ENCODE data around the gene CHMP1A. TPM values are rescaled to one million over a fixed set of nuclear protein-coding genes. Genes with fewer than 3 reads are reported as not detected.

The CHMP1A gene
- total RNA-seq, 2 experiments from 2014 or later, result 51.1 to 56.9 TPM

- TF ChIP-seq, protein P1, sequence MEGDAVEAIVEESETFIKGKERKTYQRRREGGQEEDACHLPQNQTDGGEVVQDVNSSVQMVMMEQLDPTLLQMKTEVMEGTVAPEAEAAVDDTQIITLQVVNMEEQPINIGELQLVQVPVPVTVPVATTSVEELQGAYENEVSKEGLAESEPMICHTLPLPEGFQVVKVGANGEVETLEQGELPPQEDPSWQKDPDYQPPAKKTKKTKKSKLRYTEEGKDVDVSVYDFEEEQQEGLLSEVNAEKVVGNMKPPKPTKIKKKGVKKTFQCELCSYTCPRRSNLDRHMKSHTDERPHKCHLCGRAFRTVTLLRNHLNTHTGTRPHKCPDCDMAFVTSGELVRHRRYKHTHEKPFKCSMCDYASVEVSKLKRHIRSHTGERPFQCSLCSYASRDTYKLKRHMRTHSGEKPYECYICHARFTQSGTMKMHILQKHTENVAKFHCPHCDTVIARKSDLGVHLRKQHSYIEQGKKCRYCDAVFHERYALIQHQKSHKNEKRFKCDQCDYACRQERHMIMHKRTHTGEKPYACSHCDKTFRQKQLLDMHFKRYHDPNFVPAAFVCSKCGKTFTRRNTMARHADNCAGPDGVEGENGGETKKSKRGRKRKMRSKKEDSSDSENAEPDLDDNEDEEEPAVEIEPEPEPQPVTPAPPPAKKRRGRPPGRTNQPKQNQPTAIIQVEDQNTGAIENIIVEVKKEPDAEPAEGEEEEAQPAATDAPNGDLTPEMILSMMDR (IDR thresholded peaks at IDR 0.05), result no peak
- intact Hi-C loops (cut with micrococcal nuclease), result no loop called here
- POLR2A ChIA-PET, result no interaction called here
- CTCF ChIA-PET, result interaction anchor here (0.5 kb wide), 1 partner anchor 9 kb away, joined by 3 read pairs; no protein-coding TSS in a partner anchor
- H3K9me3 Mint-ChIP-seq, result no peaks in the 10 kb centered on the region
- no peaks in the 10 kb centered on the region for H3K27me3 Mint-ChIP-seq
- no peak overlapping the region for H3K27ac Mint-ChIP-seq
- DNase-seq (peak; percentile 45), ATAC-seq (no peak)
- peaks cover 19% of the 10 kb centered on the region for H3K4me1 Mint-ChIP-seq (ENCODE audit: low read depth)
- no peaks in the 10 kb centered on the region for H3K36me3 Mint-ChIP-seq (ENCODE audit: low read depth)
- no peak overlapping the region for H3K4me3 Mint-ChIP-seq
These were observed 59.3 kb downstream of the CHMP1A start for GRCh38 chr16:89598199-89598598.

GRCh38 chr16:89596957-89597649, 60.4 kb downstream of the CHMP1A start:
- Mint-ChIP-seq H3K27me3 (no peaks in the 10 kb centered on the region), H3K36me3 (ENCODE audit: low read depth) (no peaks in the 10 kb centered on the region), H3K9me3 (no peaks in the 10 kb centered on the region), H3K27ac (no peak overlapping the region), H3K4me1 (ENCODE audit: low read depth) (peaks cover 9% of the 10 kb centered on the region), H3K4me3 (no peak overlapping the region)
- POLR2A ChIA-PET, result no interaction called here
- TF ChIP-seq, protein P1 (IDR thresholded peaks at IDR 0.05), result no peak
- CTCF ChIA-PET, result no interaction called here
- DNase-seq, result no peak
- no peak for ATAC-seq
- intact Hi-C loops (cut with micrococcal nuclease), result no loop called here

- H3K4me3 Mint-ChIP-seq, result no peak overlapping the region
These were observed 61.3 kb downstream of the CHMP1A start for GRCh38 chr16:89596061-89596689.

GRCh38 chr16:89595330-89596060, 62.0 kb downstream of the CHMP1A start:
- CTCF ChIA-PET, result no interaction called here
- no peak overlapping the region for H3K4me3 Mint-ChIP-seq
- intact Hi-C loops (cut with micrococcal nuclease), result no loop called here
- no peaks in the 10 kb centered on the region for H3K9me3 Mint-ChIP-seq
- TF ChIP-seq, protein P1 (IDR thresholded peaks at IDR 0.05), result no peak
- POLR2A ChIA-PET, result no interaction called here
- H3K36me3 Mint-ChIP-seq (ENCODE audit: low read depth), result no peaks in the 10 kb centered on the region
- ATAC-seq (no peak), DNase-seq (no peak)
- H3K27me3 Mint-ChIP-seq, result no peaks in the 10 kb centered on the region
- peaks cover 7% of the 10 kb centered on the region for H3K4me1 Mint-ChIP-seq (ENCODE audit: low read depth)
- H3K27ac Mint-ChIP-seq, result no peak overlapping the region

More at GRCh38 chr16:89596061-89596689, 61.3 kb downstream of the CHMP1A start:
- intact Hi-C loops (cut with micrococcal nuclease), result no loop called here
- Mint-ChIP-seq H3K9me3 (no peaks in the 10 kb centered on the region), H3K27ac (no peak overlapping the region), H3K4me1 (ENCODE audit: low read depth) (peaks cover 7% of the 10 kb centered on the region), H3K36me3 (ENCODE audit: low read depth) (no peaks in the 10 kb centered on the region), H3K27me3 (no peaks in the 10 kb centered on the region)
- TF ChIP-seq, protein P1 (IDR thresholded peaks at IDR 0.05), result no peak
- CTCF ChIA-PET, result no interaction called here
- ATAC-seq (no peak), DNase-seq (no peak)
- POLR2A ChIA-PET, result no interaction called here

Other genes starting within 250 kb of the CHMP1A start
- 100 to 1,000 TPM; 145 to 147 TPM for gene ANKRD11, start 167.1 kb downstream of the CHMP1A start, total RNA-seq
- gene SPG7, start 149.3 kb downstream of the CHMP1A start, total RNA-seq, result 10 to 100 TPM; 78.6 to 79.8 TPM
- 1,000 to 10,000 TPM; 3,056 to 3,151 TPM for gene RPL13, start 97.0 kb downstream of the CHMP1A start, total RNA-seq
- gene CPNE7, start 82.0 kb downstream of the CHMP1A start, total RNA-seq, result 1 to 10 TPM; 8.5 to 9.5 TPM
- gene DPEP1, start 44.1 kb downstream of the CHMP1A start, total RNA-seq, result not detected
- gene SPATA33, start 128 bp upstream of the CHMP1A start, total RNA-seq, result 1 to 10 TPM; 6.3 to 7.1 TPM
- 10 to 100 TPM; 85.8 to 98.6 TPM for gene CDK10, start 29.0 kb upstream of the CHMP1A start, total RNA-seq
- gene SPATA2L, start 44.0 kb upstream of the CHMP1A start, total RNA-seq, result 1 to 10 TPM; 2.6 to 3.3 TPM
- 1 to 10 TPM; 1.5 to 1.6 TPM for gene VPS9D1, start 63.2 kb upstream of the CHMP1A start, total RNA-seq
- 10 to 100 TPM; 24.6 to 27.9 TPM for gene ZNF276, start 63.8 kb upstream of the CHMP1A start, total RNA-seq
- gene FANCA, start 158.9 kb upstream of the CHMP1A start, total RNA-seq, result 100 to 1,000 TPM in 1 of 2 experiments, 10 to 100 TPM in 1; 95.5 to 100 TPM
- gene SPIRE2, start 170.8 kb upstream of the CHMP1A start, total RNA-seq, result under 1 TPM; 0.27 to 0.29 TPM
- 100 to 1,000 TPM; 138 to 149 TPM for gene TCF25, start 215.9 kb upstream of the CHMP1A start, total RNA-seq

All from activated CD8-positive, alpha-beta T cell treated with anti-CD3 and anti-CD28 coated beads for 36 hours (primary cell).